IMR-90 (cell line): ENCODE measurements around the gene AMZ2.

Experiments
- CEBPB ChIP-seq: IDR thresholded peaks from 2 replicates; pipeline ENCODE4 v1.6.1; 2012; ENCODE audit warnings: low read depth, low read length, improper control_type of control experiment
- MAZ ChIP-seq: IDR thresholded peaks from 2 replicates; pipeline ENCODE4 v1.6.1; 2012; ENCODE audit warnings: low read depth, mild to moderate bottlenecking, low read length, improper control_type of control experiment, moderate library complexity, borderline replicate concordance
- MXI1 ChIP-seq: IDR thresholded peaks from 2 replicates; pipeline ENCODE4 v1.6.1; 2012; ENCODE audit warnings: low read depth, mild to moderate bottlenecking, low read length, moderate library complexity, borderline replicate concordance
- POLR2A ChIP-seq: IDR thresholded peaks from 2 replicates; pipeline ENCODE4 v1.6.1; 2012; ENCODE audit warnings: mild to moderate bottlenecking, low read depth, low read length
- RAD21 ChIP-seq: IDR thresholded peaks from 2 replicates; pipeline ENCODE4 v1.6.1; 2012; ENCODE audit warnings: low read length, improper control_type of control experiment
- RCOR1 ChIP-seq: IDR thresholded peaks from 2 replicates; pipeline ENCODE4 v1.6.1; 2012; ENCODE audit warnings: mild to moderate bottlenecking, low read length, improper control_type of control experiment; ENCODE audit not compliant: insufficient replicate concordance
- RFX5 ChIP-seq: IDR thresholded peaks from 2 replicates; pipeline ENCODE4 v1.8.0; 2012; ENCODE audit warnings: low read depth, mild to moderate bottlenecking, low read length, moderate library complexity
- TF ChIP-seq, protein P1 (sequence below): conservative IDR thresholded peaks from 2 replicates; pipeline ENCODE4 v1.5.1; 2012; ENCODE audit warnings: mild to moderate bottlenecking, low read depth, low read length, improper control_type of control experiment
- TF ChIP-seq, protein P2 (sequence below): fragments of 150-350 bp; IDR thresholded peaks from 2 replicates; pipeline ENCODE4 v1.6.1; 2017; ENCODE audit warnings: mild to moderate bottlenecking, antibody characterized with exemption, low read length, low read depth

DNA sequence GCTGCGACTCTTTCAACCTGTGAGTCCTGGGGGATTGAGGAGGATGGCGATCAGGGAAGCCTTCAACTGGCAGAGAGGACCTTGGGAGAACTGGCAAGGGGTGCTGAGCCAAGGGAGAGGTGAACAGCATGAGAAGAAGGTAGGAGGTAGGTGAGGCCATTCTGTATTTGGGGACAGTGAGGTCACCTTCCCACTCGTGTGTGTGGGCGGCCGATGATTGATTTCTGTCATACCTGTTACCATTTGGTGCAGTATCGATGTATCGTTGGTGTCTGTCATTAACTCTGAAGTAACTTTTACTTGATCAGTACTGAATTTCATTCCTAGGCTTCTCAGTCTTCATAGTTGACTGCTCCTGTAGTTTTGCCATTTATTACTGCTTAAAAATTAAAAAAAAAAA is 47.2 kb downstream of the AMZ2 start:
- TF ChIP-seq MXI1 = no peak
- TF ChIP-seq, protein P1, sequence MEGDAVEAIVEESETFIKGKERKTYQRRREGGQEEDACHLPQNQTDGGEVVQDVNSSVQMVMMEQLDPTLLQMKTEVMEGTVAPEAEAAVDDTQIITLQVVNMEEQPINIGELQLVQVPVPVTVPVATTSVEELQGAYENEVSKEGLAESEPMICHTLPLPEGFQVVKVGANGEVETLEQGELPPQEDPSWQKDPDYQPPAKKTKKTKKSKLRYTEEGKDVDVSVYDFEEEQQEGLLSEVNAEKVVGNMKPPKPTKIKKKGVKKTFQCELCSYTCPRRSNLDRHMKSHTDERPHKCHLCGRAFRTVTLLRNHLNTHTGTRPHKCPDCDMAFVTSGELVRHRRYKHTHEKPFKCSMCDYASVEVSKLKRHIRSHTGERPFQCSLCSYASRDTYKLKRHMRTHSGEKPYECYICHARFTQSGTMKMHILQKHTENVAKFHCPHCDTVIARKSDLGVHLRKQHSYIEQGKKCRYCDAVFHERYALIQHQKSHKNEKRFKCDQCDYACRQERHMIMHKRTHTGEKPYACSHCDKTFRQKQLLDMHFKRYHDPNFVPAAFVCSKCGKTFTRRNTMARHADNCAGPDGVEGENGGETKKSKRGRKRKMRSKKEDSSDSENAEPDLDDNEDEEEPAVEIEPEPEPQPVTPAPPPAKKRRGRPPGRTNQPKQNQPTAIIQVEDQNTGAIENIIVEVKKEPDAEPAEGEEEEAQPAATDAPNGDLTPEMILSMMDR = no peak
- no peak for TF ChIP-seq RCOR1
- TF ChIP-seq, protein P2, sequence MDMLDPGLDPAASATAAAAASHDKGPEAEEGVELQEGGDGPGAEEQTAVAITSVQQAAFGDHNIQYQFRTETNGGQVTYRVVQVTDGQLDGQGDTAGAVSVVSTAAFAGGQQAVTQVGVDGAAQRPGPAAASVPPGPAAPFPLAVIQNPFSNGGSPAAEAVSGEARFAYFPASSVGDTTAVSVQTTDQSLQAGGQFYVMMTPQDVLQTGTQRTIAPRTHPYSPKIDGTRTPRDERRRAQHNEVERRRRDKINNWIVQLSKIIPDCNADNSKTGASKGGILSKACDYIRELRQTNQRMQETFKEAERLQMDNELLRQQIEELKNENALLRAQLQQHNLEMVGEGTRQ = no peak
- TF ChIP-seq RAD21 = no peak
- TF ChIP-seq RFX5 = no peak
- TF ChIP-seq CEBPB = no peak
- TF ChIP-seq POLR2A = no peak
- no peak for TF ChIP-seq MAZ
